Upper lobe of left lung (tissue), 4 donors: Measurements from ENCODE around the gene ZNF835.

Source experiments
- EP300 ChIP-seq, 4 donors: sonication (generic); formaldehyde crosslinking; IDR thresholded peaks; one replicate each; pipeline ENCODE4 v1.5.1; 2017; ENCODE audit warnings: antibody characterized with exemption in 4 of 4, control low read depth in 2 of 4
- POLR2A ChIP-seq, 4 donors: fragments of 450-650 bp; IDR thresholded peaks; one replicate each; pipeline ENCODE4 v1.5.1; 2016 to 2017; ENCODE audit warnings: antibody characterized with exemption in 4 of 4, mild to moderate bottlenecking in 2 of 4
- POLR2AphosphoS5 ChIP-seq, 2 donors: sonication (generic); formaldehyde crosslinking; IDR thresholded peaks; one replicate each; pipeline ENCODE4 v1.5.1; 2017; ENCODE audit warnings: antibody characterized with exemption in 2 of 2
- TF ChIP-seq, protein P1 (sequence below), 6 experiments: fragments of 450-650 bp in 4 of 6; fragments of 200-600 bp in 2 of 6; sonication (generic) in 2 of 6; IDR thresholded peaks; one replicate each; pipeline ENCODE4 v1.5.1; 2016 to 2019; ENCODE audit warnings: antibody characterized with exemption in 6 of 6

DNA sequence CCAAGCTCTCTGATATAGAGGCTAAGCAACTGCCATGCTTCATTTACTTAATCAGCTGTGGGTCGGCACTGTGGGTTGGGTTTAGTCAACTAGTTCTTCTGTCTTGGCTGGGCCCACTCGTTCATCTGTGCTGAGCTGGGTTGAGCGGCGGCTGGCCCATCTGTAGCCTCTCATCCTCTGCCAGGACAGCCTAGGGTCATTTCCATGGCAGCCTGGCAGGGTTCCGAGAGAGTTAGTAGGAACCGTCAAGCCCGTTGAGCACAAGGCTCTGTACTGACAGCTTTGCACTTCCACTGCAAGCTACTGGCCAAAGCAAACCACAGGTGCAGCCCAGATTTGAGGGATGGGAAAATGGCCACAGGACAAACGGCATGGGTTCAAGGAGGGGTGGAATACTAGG, 6.6 kb upstream of the ZNF835 start:
- TF ChIP-seq, protein P1, sequence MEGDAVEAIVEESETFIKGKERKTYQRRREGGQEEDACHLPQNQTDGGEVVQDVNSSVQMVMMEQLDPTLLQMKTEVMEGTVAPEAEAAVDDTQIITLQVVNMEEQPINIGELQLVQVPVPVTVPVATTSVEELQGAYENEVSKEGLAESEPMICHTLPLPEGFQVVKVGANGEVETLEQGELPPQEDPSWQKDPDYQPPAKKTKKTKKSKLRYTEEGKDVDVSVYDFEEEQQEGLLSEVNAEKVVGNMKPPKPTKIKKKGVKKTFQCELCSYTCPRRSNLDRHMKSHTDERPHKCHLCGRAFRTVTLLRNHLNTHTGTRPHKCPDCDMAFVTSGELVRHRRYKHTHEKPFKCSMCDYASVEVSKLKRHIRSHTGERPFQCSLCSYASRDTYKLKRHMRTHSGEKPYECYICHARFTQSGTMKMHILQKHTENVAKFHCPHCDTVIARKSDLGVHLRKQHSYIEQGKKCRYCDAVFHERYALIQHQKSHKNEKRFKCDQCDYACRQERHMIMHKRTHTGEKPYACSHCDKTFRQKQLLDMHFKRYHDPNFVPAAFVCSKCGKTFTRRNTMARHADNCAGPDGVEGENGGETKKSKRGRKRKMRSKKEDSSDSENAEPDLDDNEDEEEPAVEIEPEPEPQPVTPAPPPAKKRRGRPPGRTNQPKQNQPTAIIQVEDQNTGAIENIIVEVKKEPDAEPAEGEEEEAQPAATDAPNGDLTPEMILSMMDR (IDR thresholded peaks at IDR 0.05): no peak
- TF ChIP-seq POLR2A (IDR thresholded peaks at IDR 0.05) (no peak), POLR2AphosphoS5 (IDR thresholded peaks at IDR 0.05) (no peak), EP300 (IDR thresholded peaks at IDR 0.05) (no peak)
